Nephron progenitor cell (in vitro differentiated cells): ENCODE measurements around the gene OR2AG2.
"Not testable (repeated sequence)": the region's sequence is repeated elsewhere in the genome, so short reads cannot be mapped to it uniquely, and the experiment has no call there.

Experiments
- DNase-seq: peaks from one replicate; pipeline ENCODE4 v3.0.0; 2021
- H3K27ac Mint-ChIP-seq: 2 replicates; pipeline ENCODE4 v1.8.0; 2021; ENCODE audit warnings: mild to moderate bottlenecking, moderate library complexity, mixed read lengths
- H3K27me3 Mint-ChIP-seq: 2 replicates; pipeline ENCODE4 v1.8.0; 2021; ENCODE audit warnings: mild to moderate bottlenecking, low read depth, mixed read lengths; ENCODE audit not compliant: poor library complexity
- H3K36me3 Mint-ChIP-seq: 2 replicates; pipeline ENCODE4 v1.8.0; 2021; ENCODE audit warnings: low read depth, mixed read lengths
- H3K4me1 Mint-ChIP-seq: 2 replicates; pipeline ENCODE4 v1.8.0; 2021; ENCODE audit warnings: mixed read lengths
- H3K4me3 Mint-ChIP-seq: 2 replicates; pipeline ENCODE4 v1.8.0; 2021; ENCODE audit warnings: mild to moderate bottlenecking, moderate library complexity, mixed read lengths
- H3K9me3 Mint-ChIP-seq: 2 replicates; pipeline ENCODE4 v1.8.0; 2021; ENCODE audit warnings: mild to moderate bottlenecking, moderate library complexity, mixed read lengths
- CTCF ChIP-seq: fragments of 200-600 bp; sonication (generic); IDR thresholded peaks from 2 replicates; pipeline ENCODE4 v1.5.0; 2021; ENCODE audit warnings: antibody characterized with exemption

Gene OR2AG2

GRCh38 chr11:6771926-6772893, at the start of gene OR2AG2:
Gene OR2AG2 (minus strand): TSS chr11:6771976. CDS start chr11:6768957, 3,019 bp downstream.
- Mint-ChIP-seq H3K36me3 (no peaks in the 10 kb centered on the region), H3K27me3 (no peaks in the 10 kb centered on the region), H3K9me3 (no peaks in the 10 kb centered on the region), H3K4me1 (no peaks in the 10 kb centered on the region), H3K27ac (no peak within 1 kb of the TSS), H3K4me3 (no peak within 1 kb of the TSS)
- TF ChIP-seq CTCF: no peak
- no peak for DNase-seq

- Mint-ChIP-seq H3K27me3 (no peaks in the 10 kb centered on the region), H3K4me1 (no peaks in the 10 kb centered on the region), H3K4me3 (no peak overlapping the region), H3K9me3 (peaks cover 10% of the 10 kb centered on the region), H3K27ac (no peak overlapping the region), H3K36me3 (peaks cover 6% of the 10 kb centered on the region)
- no peak for DNase-seq
- TF ChIP-seq CTCF: no peak
Measured at GRCh38 chr11:6818967-6819366, 47.2 kb upstream of the OR2AG2 start.

- H3K4me1 Mint-ChIP-seq: peaks cover 6% of the 10 kb centered on the region
- no peak for DNase-seq
- H3K9me3 Mint-ChIP-seq: peaks cover 10% of the 10 kb centered on the region
Measured at GRCh38 chr11:6817694-6818093, 45.9 kb upstream of the OR2AG2 start.

GRCh38 chr11:6813656-6814055, 41.9 kb upstream of the OR2AG2 start:
- no peaks in the 10 kb centered on the region for H3K9me3 Mint-ChIP-seq
- no peaks in the 10 kb centered on the region for H3K36me3 Mint-ChIP-seq
- no peak overlapping the region for H3K27ac Mint-ChIP-seq
- H3K4me3 Mint-ChIP-seq: no peak overlapping the region
- no peak for TF ChIP-seq CTCF
- H3K4me1 Mint-ChIP-seq: peaks cover 6% of the 10 kb centered on the region
- peaks cover 3% of the 10 kb centered on the region for H3K27me3 Mint-ChIP-seq
- no peak for DNase-seq

More at GRCh38 chr11:6817694-6818093, 45.9 kb upstream of the OR2AG2 start:
- H3K4me3 Mint-ChIP-seq: no peak overlapping the region
- TF ChIP-seq CTCF: no peak
- H3K36me3 Mint-ChIP-seq: peaks cover 6% of the 10 kb centered on the region
- H3K27me3 Mint-ChIP-seq: no peaks in the 10 kb centered on the region
- no peak overlapping the region for H3K27ac Mint-ChIP-seq

GRCh38 chr11:6812390-6813005, 40.7 kb upstream of the OR2AG2 start:
- DNase-seq: peak; percentile 32
- Mint-ChIP-seq H3K36me3 (no peaks in the 10 kb centered on the region), H3K9me3 (no peaks in the 10 kb centered on the region), H3K4me1 (peaks cover 6% of the 10 kb centered on the region), H3K4me3 (no peak overlapping the region), H3K27ac (no peak overlapping the region), H3K27me3 (peaks cover 3% of the 10 kb centered on the region)
- TF ChIP-seq CTCF: peak; percentile 94

- DNase-seq, H3K4me1 Mint-ChIP-seq, H3K9me3 Mint-ChIP-seq, H3K4me3 Mint-ChIP-seq, H3K27ac Mint-ChIP-seq, H3K36me3 Mint-ChIP-seq, H3K27me3 Mint-ChIP-seq: not testable (repeated sequence)
Measured at GRCh38 chr11:6801075-6801474, 29.3 kb upstream of the OR2AG2 start.
